Testis (tissue), 3 donors: ENCODE results near the gene TRPC1. TPM values are rescaled to one million over a fixed set of nuclear protein-coding genes. Genes with fewer than 3 reads are reported as not detected.

Experiments used
- DNase-seq: peaks from one replicate; pipeline ENCODE4 v3.0.0-alpha.2; 2019
- H3K27ac ChIP-seq, 2 donors: fragments of 200-600 bp; sonication (generic); one replicate each; pipeline ENCODE4 v1.5.1; 2019
- H3K27me3 ChIP-seq: fragments of 200-600 bp; sonication (generic); one replicate; pipeline ENCODE4 v1.5.1; 2019
- H3K36me3 ChIP-seq: fragments of 200-600 bp; sonication (generic); one replicate; pipeline ENCODE4 v1.5.1; 2017; ENCODE audit warnings: low read depth; ENCODE audit errors: missing control alignments
- H3K4me1 ChIP-seq: fragments of 200-600 bp; sonication (generic); one replicate; pipeline ENCODE4 v1.5.1; 2019
- H3K4me3 ChIP-seq, 2 donors: fragments of 200-600 bp; sonication (generic); one replicate each; pipeline ENCODE4 v1.5.1; 2017 to 2019
- H3K9me3 ChIP-seq: fragments of 200-600 bp; sonication (generic); one replicate; pipeline ENCODE4 v1.5.1; 2017
- CTCF ChIP-seq, 3 experiments: fragments of 450-650 bp in 2 of 3; fragments of 200-600 bp in 1 of 3; sonication (generic) in 1 of 3; IDR thresholded peaks; one replicate each; pipeline ENCODE4 v1.5.1; 2016 to 2019; ENCODE audit warnings: antibody characterized with exemption in 3 of 3, mild to moderate bottlenecking in 2 of 3, moderate library complexity in 1 of 3
- POLR2A ChIP-seq: fragments of 450-650 bp; IDR thresholded peaks from one replicate; pipeline ENCODE4 v1.6.1; 2017; ENCODE audit warnings: antibody characterized with exemption, mild to moderate bottlenecking, moderate library complexity
- WGBS, 2 donors: methylation state at CpG; one replicate each; pipeline ENCODE4 v1.1.5; 2018; 5-methylcytosine and 5-hydroxymethylcytosine counted together
- intact Hi-C: fragments of 100-400 bp; cut with DNase I; formaldehyde crosslinking; loops from one replicate; pipeline ENCODE4 v1.15.1; 2023; ENCODE audit warnings: low total_unique reads
- polyA plus RNA-seq: library from polyadenylated mRNA; stranded (reverse); fragments of 350-450 nt; fragmentation: Illumina TruSeq; extraction: RNeasy Lipid Tissue Mini Kit (QIAGEN cat#74804); gene quantifications from one replicate; pipeline ENCODE4 v1.2.3, GENCODE V29; 2014; ENCODE audit warnings: low read depth, low replicate concordance; ENCODE audit not compliant: insufficient read depth
- total RNA-seq, 2 donors: library from RNA; depleted of rRNA; stranded (reverse); fragments of >200 nt; gene quantifications; one replicate each; pipeline ENCODE4 v1.2.3, GENCODE V29; 2016

Gene TRPC1
- total and polyA plus RNA-seq, 3 donors from 2014 or later, result 9.2 to 24.8 (median 23.1) TPM

- Histone ChIP-seq H3K4me1 (no peaks in the 10 kb centered on the region), H3K9me3 (no peaks in the 10 kb centered on the region), H3K4me3 (peak overlapping the region; percentile 84 to 95), H3K36me3 (no peaks in the 10 kb centered on the region), H3K27me3 (no peaks in the 10 kb centered on the region), H3K27ac (peak overlapping the region; percentile 90 to 94)
- 2 to 3% methylated on average over 31 to 35 of the region's 35 CpGs for WGBS, 2 donors
- intact Hi-C loops, result no loop called here
- TF ChIP-seq POLR2A (no peak), CTCF (IDR thresholded peaks at IDR 0.05) (no peak)
- peak; percentile 67 for DNase-seq
Measured at GRCh38 chr3:142724682-142725356, 985 bp downstream of the TRPC1 start.

GRCh38 chr3:142725357-142725739 lies 1.5 kb downstream of the TRPC1 start:
- H3K4me3 ChIP-seq, result peak overlapping the region; percentile 84 to 95
- no peaks in the 10 kb centered on the region for H3K4me1 ChIP-seq
- H3K9me3 ChIP-seq, result no peaks in the 10 kb centered on the region
- no peak for DNase-seq
- no peaks in the 10 kb centered on the region for H3K27me3 ChIP-seq
- no peaks in the 10 kb centered on the region for H3K36me3 ChIP-seq
- no peak for TF ChIP-seq POLR2A
- TF ChIP-seq CTCF (IDR thresholded peaks at IDR 0.05), result no peak
- H3K27ac ChIP-seq, result peak overlapping the region in 1 of 2 donors; percentile 94
- intact Hi-C loops, result no loop called here
- 33 to 36% methylated on average over 5 of the region's 5 CpGs for WGBS, 2 donors

- Histone ChIP-seq H3K4me1 (no peaks in the 10 kb centered on the region), H3K4me3 (no peak overlapping the region), H3K9me3 (no peaks in the 10 kb centered on the region), H3K27ac (no peak overlapping the region), H3K36me3 (no peaks in the 10 kb centered on the region), H3K27me3 (no peaks in the 10 kb centered on the region)
- TF ChIP-seq POLR2A (no peak), CTCF (IDR thresholded peaks at IDR 0.05) (no peak)
- WGBS, 2 donors, result 48 to 50% methylated on average over 1 of the region's 1 CpG
- DNase-seq, result no peak
- intact Hi-C loops, result no loop called here
Measured at GRCh38 chr3:142726017-142726416, 2.2 kb downstream of the TRPC1 start.

GRCh38 chr3:142732066-142732465 lies 8.2 kb downstream of the TRPC1 start:
- intact Hi-C loops, result no loop called here
- WGBS, 2 donors, result 72 to 81% methylated on average over 3 of the region's 3 CpGs
- H3K36me3 ChIP-seq, result no peaks in the 10 kb centered on the region
- no peaks in the 10 kb centered on the region for H3K4me1 ChIP-seq
- no peaks in the 10 kb centered on the region for H3K9me3 ChIP-seq
- H3K27ac ChIP-seq, result no peak overlapping the region
- DNase-seq, result no peak
- no peak overlapping the region for H3K4me3 ChIP-seq
- no peak for TF ChIP-seq POLR2A
- no peak for TF ChIP-seq CTCF (IDR thresholded peaks at IDR 0.05)
- H3K27me3 ChIP-seq, result no peaks in the 10 kb centered on the region

- DNase-seq, result no peak
- Histone ChIP-seq H3K27ac (no peak overlapping the region), H3K36me3 (no peaks in the 10 kb centered on the region), H3K27me3 (no peaks in the 10 kb centered on the region), H3K9me3 (no peaks in the 10 kb centered on the region), H3K4me3 (no peak overlapping the region), H3K4me1 (no peaks in the 10 kb centered on the region)
- 87 to 88% methylated on average over 2 of the region's 2 CpGs for WGBS, 2 donors
- intact Hi-C loops, result no loop called here
- no peak for TF ChIP-seq POLR2A
- no peak for TF ChIP-seq CTCF (IDR thresholded peaks at IDR 0.05)
Measured at GRCh38 chr3:142734834-142735233, 11.0 kb downstream of the TRPC1 start.
